Measurements from ENCODE around the gene PRR33.

DNA sequence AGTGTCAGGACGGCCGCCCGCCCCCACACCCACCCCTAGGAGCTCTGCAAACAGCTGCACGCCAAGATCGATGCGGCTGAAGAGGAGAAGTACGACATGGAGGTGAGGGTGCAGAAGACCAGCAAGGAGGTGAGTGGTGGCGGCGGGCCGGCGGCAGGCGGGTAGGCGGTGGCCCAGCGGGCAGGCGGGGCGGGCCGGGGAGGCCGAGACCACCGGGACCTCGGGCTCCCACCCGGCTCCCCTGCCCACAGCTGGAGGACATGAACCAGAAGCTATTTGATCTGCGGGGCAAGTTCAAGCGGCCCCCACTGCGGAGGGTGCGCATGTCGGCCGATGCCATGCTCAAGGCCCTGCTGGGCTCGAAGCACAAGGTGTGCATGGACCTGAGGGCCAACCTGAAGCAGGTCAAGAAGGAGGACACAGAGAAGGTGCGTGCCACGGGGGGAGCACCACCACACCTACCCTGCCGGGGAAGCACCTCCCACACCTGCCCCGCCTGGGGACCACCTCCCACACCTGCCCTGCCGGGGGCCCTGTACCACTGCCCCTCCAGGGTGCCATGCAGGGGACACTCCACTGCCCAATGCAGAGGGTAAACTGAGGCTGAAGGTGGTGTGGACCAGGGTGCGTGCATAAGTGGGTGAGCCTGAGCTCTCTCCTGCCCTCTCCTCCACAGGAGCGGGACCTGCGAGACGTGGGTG lies 50.8 kb downstream of the PRR33 start:
- TF ChIP-seq, protein P1, sequence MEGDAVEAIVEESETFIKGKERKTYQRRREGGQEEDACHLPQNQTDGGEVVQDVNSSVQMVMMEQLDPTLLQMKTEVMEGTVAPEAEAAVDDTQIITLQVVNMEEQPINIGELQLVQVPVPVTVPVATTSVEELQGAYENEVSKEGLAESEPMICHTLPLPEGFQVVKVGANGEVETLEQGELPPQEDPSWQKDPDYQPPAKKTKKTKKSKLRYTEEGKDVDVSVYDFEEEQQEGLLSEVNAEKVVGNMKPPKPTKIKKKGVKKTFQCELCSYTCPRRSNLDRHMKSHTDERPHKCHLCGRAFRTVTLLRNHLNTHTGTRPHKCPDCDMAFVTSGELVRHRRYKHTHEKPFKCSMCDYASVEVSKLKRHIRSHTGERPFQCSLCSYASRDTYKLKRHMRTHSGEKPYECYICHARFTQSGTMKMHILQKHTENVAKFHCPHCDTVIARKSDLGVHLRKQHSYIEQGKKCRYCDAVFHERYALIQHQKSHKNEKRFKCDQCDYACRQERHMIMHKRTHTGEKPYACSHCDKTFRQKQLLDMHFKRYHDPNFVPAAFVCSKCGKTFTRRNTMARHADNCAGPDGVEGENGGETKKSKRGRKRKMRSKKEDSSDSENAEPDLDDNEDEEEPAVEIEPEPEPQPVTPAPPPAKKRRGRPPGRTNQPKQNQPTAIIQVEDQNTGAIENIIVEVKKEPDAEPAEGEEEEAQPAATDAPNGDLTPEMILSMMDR (IDR thresholded peaks at IDR 0.05; ENCODE audit: borderline replicate concordance, extremely low read depth, low read length, poor library complexity, severe bottlenecking): no peak
- TF ChIP-seq EZH2 (IDR thresholded peaks at IDR 0.05; ENCODE audit: borderline replicate concordance, low read depth, low read length, severe bottlenecking): no peak

Measured in DND-41 (cell line).